H1 (cell line): ENCODE results near the gene SLC39A9. TPM values are rescaled to one million over a fixed set of nuclear protein-coding genes. Genes with fewer than 3 reads are reported as not detected.

Experiments
- CTCF ChIA-PET: fragments of 300-600 bp; sonication (Branson Sonifier 250); formaldehyde crosslinking; loops from one replicate; lab custom pipeline; 2021; ENCODE audit not compliant: partially characterized antibody; lab: Charles Lee
- POLR2A ChIA-PET: fragments of 300-600 bp; sonication (Branson Sonifier 250); formaldehyde crosslinking; loops from one replicate; lab custom pipeline; 2021; ENCODE audit warnings: inconsistent platforms; ENCODE audit not compliant: partially characterized antibody; lab: Charles Lee
- DNase-seq, 2 experiments: peaks; one replicate each; pipeline versions ENCODE4 v3.0.0 to v3.0.0-alpha.2; 2010 to 2022; ENCODE audit warnings: low spot score in 2 of 2, low read depth in 1 of 2, mixed read lengths in 1 of 2
- FAIRE-seq: peaks from 2 replicates; lab custom pipeline; 2011; peaks lifted over from hg19 to GRCh38; lab: Jason Lieb, UNC
- H2AFZ ChIP-seq: 2 replicates; pipeline ENCODE4 v1.8.1; 2012; ENCODE audit warnings: low read length, inconsistent platforms
- H2AK5ac ChIP-seq: 2 replicates; pipeline ENCODE4 v1.6.1; 2013; ENCODE audit warnings: low read depth, low read length
- H2BK120ac ChIP-seq: replicated peaks from 2 replicates; pipeline ENCODE3; 2013; ENCODE audit warnings: low read depth, low read length, inconsistent platforms
- H2BK12ac ChIP-seq: 2 replicates; pipeline ENCODE4 v1.6.1; 2013; ENCODE audit warnings: low read depth, low read length
- H2BK15ac ChIP-seq: 2 replicates; pipeline ENCODE4 v1.6.1; 2013; ENCODE audit warnings: low read length
- H2BK20ac ChIP-seq: 2 replicates; pipeline ENCODE4 v1.6.1; 2013; ENCODE audit warnings: low read length
- H2BK5ac ChIP-seq: 2 replicates; pipeline ENCODE4 v1.6.1; 2013; ENCODE audit warnings: low read depth, low read length
- H3K14ac ChIP-seq: 2 replicates; pipeline ENCODE4 v1.6.1; 2013; ENCODE audit warnings: inconsistent platforms; ENCODE audit not compliant: insufficient read length
- H3K18ac ChIP-seq: 2 replicates; pipeline ENCODE4 v1.6.1; 2013; ENCODE audit warnings: low read length; ENCODE audit errors: extremely low read depth
- H3K23ac ChIP-seq: 2 replicates; pipeline ENCODE4 v1.6.1; 2013; ENCODE audit warnings: inconsistent platforms; ENCODE audit not compliant: insufficient read length
- H3K23me2 ChIP-seq: 2 replicates; pipeline ENCODE4 v1.6.1; 2013; ENCODE audit warnings: low read depth, low read length
- H3K27ac ChIP-seq: 2 replicates; pipeline ENCODE4 v1.6.1; 2011; ENCODE audit warnings: low read depth, low read length, inconsistent platforms
- H3K27me3 ChIP-seq, 4 experiments: replicated peaks in 1 of 4; 1 replicate in 1 of 4; 2 replicates in 3 of 4; pipeline versions ENCODE4 v1.6.1 to v1.8.1; 2011 to 2013; ENCODE audit warnings: low read length in 3 of 4, mild to moderate bottlenecking in 3 of 4, inconsistent platforms in 2 of 4, mixed read lengths in 2 of 4, moderate library complexity in 1 of 4; ENCODE audit not compliant: control insufficient read depth in 3 of 4, insufficient read depth in 3 of 4; ENCODE audit errors: extremely low read depth in 1 of 4
- H3K36me3 ChIP-seq, 4 experiments: 2 replicates each; pipeline versions ENCODE4 v1.6.1 to v1.8.1; 2011 to 2013; ENCODE audit warnings: mild to moderate bottlenecking in 4 of 4, low read length in 3 of 4, moderate library complexity in 2 of 4, control low read depth in 1 of 4, inconsistent platforms in 1 of 4; ENCODE audit not compliant: insufficient read depth in 4 of 4, control insufficient read depth in 2 of 4
- H3K4ac ChIP-seq: replicated peaks from 2 replicates; pipeline ENCODE3; 2013; ENCODE audit warnings: low read length, low read depth, mixed read lengths, inconsistent platforms; ENCODE audit not compliant: insufficient read length
- H3K4me1 ChIP-seq, 4 experiments: replicated peaks in 1 of 4; 1 replicate in 1 of 4; 2 replicates in 3 of 4; pipeline versions ENCODE4 v1.6.1 to v1.8.1; 2011 to 2013; ENCODE audit warnings: low read length in 3 of 4, inconsistent platforms in 2 of 4, mixed read lengths in 1 of 4; ENCODE audit not compliant: insufficient read depth in 4 of 4, control insufficient read depth in 3 of 4
- H3K4me2 ChIP-seq, 2 experiments: 2 replicates each; pipeline versions ENCODE4 v1.6.1 to v1.8.1; 2011 to 2013; ENCODE audit warnings: low read depth in 2 of 2, low read length in 2 of 2, control low read depth in 1 of 2, inconsistent platforms in 1 of 2, mild to moderate bottlenecking in 1 of 2; ENCODE audit not compliant: insufficient read depth in 1 of 2
- H3K4me3 ChIP-seq, 4 experiments: fragments of 200-600, 300-600 bp in 1 of 4; sonication (generic), shearing (Covaris generic), sonication (Bioruptor Twin) in 1 of 4; 2 replicates each; pipeline versions ENCODE4 v1.5.1 to v1.8.1; 2011 to 2016; ENCODE audit warnings: low read length in 4 of 4, low read depth in 3 of 4, control low read depth in 2 of 4, inconsistent platforms in 2 of 4, mild to moderate bottlenecking in 2 of 4, mixed read lengths in 1 of 4, moderate library complexity in 1 of 4; ENCODE audit not compliant: insufficient read depth in 2 of 4; ENCODE audit errors: extremely low read depth in 1 of 4
- H3K56ac ChIP-seq: replicated peaks from 2 replicates; pipeline ENCODE3; 2013; ENCODE audit warnings: low read depth, mild to moderate bottlenecking, mixed read lengths, low read length, inconsistent platforms; ENCODE audit not compliant: insufficient read length
- H3K79me1 ChIP-seq: 2 replicates; pipeline ENCODE4 v1.6.1; 2013; ENCODE audit warnings: low read depth, low read length, control low read depth
- H3K79me2 ChIP-seq, 2 experiments: 2 replicates each; pipeline versions ENCODE4 v1.6.1 to v1.8.1; 2012 to 2013; ENCODE audit warnings: low read length in 2 of 2, mild to moderate bottlenecking in 2 of 2, inconsistent platforms in 1 of 2; ENCODE audit not compliant: insufficient read depth in 2 of 2, control insufficient read depth in 1 of 2
- H3K9ac ChIP-seq, 4 experiments: replicated peaks in 1 of 4; 1 replicate in 1 of 4; 2 replicates in 3 of 4; pipeline versions ENCODE4 v1.6.1 to v1.8.1; 2011 to 2013; ENCODE audit warnings: low read depth in 3 of 4, low read length in 3 of 4, control low read depth in 2 of 4, mild to moderate bottlenecking in 2 of 4, moderate library complexity in 2 of 4, inconsistent platforms in 1 of 4; ENCODE audit errors: extremely low read depth in 1 of 4
- H3K9me3 ChIP-seq, 2 experiments: 2 replicates each; pipeline versions ENCODE4 v1.6.1 to v1.8.1; 2012 to 2013; ENCODE audit warnings: mild to moderate bottlenecking in 2 of 2, moderate library complexity in 2 of 2, control low read depth in 1 of 2, inconsistent platforms in 1 of 2, low read depth in 1 of 2, low read length in 1 of 2, mixed read lengths in 1 of 2; ENCODE audit not compliant: insufficient read depth in 2 of 2
- H4K20me1 ChIP-seq, 2 experiments: replicated peaks in 1 of 2; 2 replicates each; pipeline versions ENCODE3 to v1.8.1; 2011 to 2013; ENCODE audit warnings: inconsistent platforms in 2 of 2, low read length in 2 of 2, mild to moderate bottlenecking in 1 of 2; ENCODE audit not compliant: insufficient read depth in 2 of 2, control insufficient read depth in 1 of 2
- H4K5ac ChIP-seq: 2 replicates; pipeline ENCODE4 v1.6.1; 2013; ENCODE audit warnings: low read length, low read depth, mixed read lengths, inconsistent platforms; ENCODE audit not compliant: insufficient read length
- H4K8ac ChIP-seq: 2 replicates; pipeline ENCODE4 v1.8.0; 2013; ENCODE audit warnings: mild to moderate bottlenecking, moderate library complexity, low read length, inconsistent platforms; ENCODE audit not compliant: insufficient read depth; ENCODE audit errors: extremely low read depth
- H4K91ac ChIP-seq: replicated peaks from 2 replicates; pipeline ENCODE3; 2013; ENCODE audit warnings: low read length, mixed read lengths, inconsistent platforms; ENCODE audit not compliant: insufficient read length
- ASH2L ChIP-seq: fragments of 200-600, 300-600 bp; sonication (generic); IDR thresholded peaks from one replicate; pipeline ENCODE4 v1.7.1; 2017; ENCODE audit warnings: low read length
- CBX5 ChIP-seq: fragments of 300-800, 300-1000 bp; sonication (generic); IDR thresholded peaks from 2 replicates; pipeline ENCODE4 v1.7.1; 2016; ENCODE audit warnings: antibody characterized with exemption, low read length, low read depth
- EGR1 ChIP-seq: IDR thresholded peaks from 2 replicates; pipeline ENCODE4 v1.6.1; 2011; ENCODE audit warnings: low read depth, low read length, borderline replicate concordance
- EP300 ChIP-seq, 2 experiments: IDR thresholded peaks; 1 replicate in 1 of 2; 2 replicates in 1 of 2; pipeline ENCODE4 v1.6.1; 2011 to 2012; ENCODE audit warnings: low read depth in 2 of 2, low read length in 2 of 2, mild to moderate bottlenecking in 2 of 2, borderline replicate concordance in 1 of 2, inconsistent platforms in 1 of 2, moderate library complexity in 1 of 2
- FOSL1 ChIP-seq: IDR thresholded peaks from 2 replicates; pipeline ENCODE4 v1.6.1; 2011; ENCODE audit warnings: mild to moderate bottlenecking, low read depth, low read length, moderate library complexity; ENCODE audit not compliant: insufficient read depth
- HDAC2 ChIP-seq, 2 experiments: fragments of 300-600 bp in 1 of 2; sonication (generic) in 1 of 2; IDR thresholded peaks; 2 replicates each; pipeline ENCODE4 v1.6.1; 2011 to 2012; ENCODE audit warnings: low read depth in 2 of 2, low read length in 2 of 2, mild to moderate bottlenecking in 2 of 2, moderate library complexity in 2 of 2, borderline replicate concordance in 1 of 2, inconsistent platforms in 1 of 2
- KDM1A ChIP-seq: fragments of 200-600, 300-600 bp; sonication (generic); IDR thresholded peaks from 2 replicates; pipeline ENCODE4 v1.7.1; 2016; ENCODE audit warnings: mild to moderate bottlenecking, low read length, borderline replicate concordance
- PHF8 ChIP-seq: fragments of 200-600 bp; sonication (generic); conservative IDR thresholded peaks from 2 replicates; pipeline ENCODE4 v1.7.1; 2012; ENCODE audit warnings: low read depth, mild to moderate bottlenecking, inconsistent platforms, low read length, moderate library complexity
- POLR2AphosphoS5 ChIP-seq: IDR thresholded peaks from 2 replicates; pipeline ENCODE4 v1.6.1; 2011; ENCODE audit warnings: low read depth, low read length
- RNF2 ChIP-seq: fragments of 200-900, 300-1000 bp; sonication (generic); IDR thresholded peaks from 2 replicates; pipeline ENCODE4 v1.7.1; 2016; ENCODE audit warnings: borderline replicate concordance, low read depth, mild to moderate bottlenecking, antibody characterized with exemption, low read length; ENCODE audit not compliant: poor library complexity, severe bottlenecking; ENCODE audit errors: missing control alignments
- SP1 ChIP-seq: IDR thresholded peaks from 2 replicates; pipeline ENCODE4 v1.6.1; 2011; ENCODE audit warnings: low read depth, low read length
- SP4 ChIP-seq: IDR thresholded peaks from 2 replicates; pipeline ENCODE4 v1.6.1; 2012; ENCODE audit warnings: low read length, inconsistent platforms
- SRF ChIP-seq: IDR thresholded peaks from 2 replicates; pipeline ENCODE4 v1.6.1; 2011; ENCODE audit warnings: mild to moderate bottlenecking, low read depth, low read length, moderate library complexity
- TBP ChIP-seq: IDR thresholded peaks from 2 replicates; pipeline ENCODE4 v1.6.1; 2011; ENCODE audit warnings: low read depth, low read length, improper control_type of control experiment
- WGBS, 2 experiments: shearing (Covaris generic) in 1 of 2; methylation state at CpG; one replicate each; pipeline versions ENCODE4 v1.1.6 to v1.1.7; 2013 to 2015; ENCODE audit warnings: low lambda C conversion rate in 2 of 2, mixed read lengths in 2 of 2, inconsistent platforms in 1 of 2, low coverage in 1 of 2, missing lambda C conversion rate in 1 of 2; ENCODE audit not compliant: insufficient replicate concordance in 2 of 2, insufficient coverage in 1 of 2, insufficient read length in 1 of 2; ENCODE audit errors: extremely low coverage in 1 of 2, missing lambda C conversion rate in 1 of 2; 5-methylcytosine and 5-hydroxymethylcytosine counted together
- polyA plus RNA-seq, 7 experiments: library from polyadenylated mRNA; depleted of rRNA in 3 of 7; stranded (reverse) in 5 of 7; unstranded in 2 of 7; fragments of >200 nt in 5 of 7; fragments of 200-250 nt in 2 of 7; gene quantifications; 1 replicate in 5 of 7; 2 replicates in 1 of 7; 4 replicates in 1 of 7; pipeline versions ENCODE4 v1.2.1 to v1.2.3, GENCODE V29; 2011 to 2013; ENCODE audit warnings: missing spikeins in 2 of 7, mixed read lengths in 2 of 7
- total RNA-seq: library from RNA; stranded (reverse); fragmentation: NEBNext Ultra II Directional; extraction: Animal tissue kit (Norgen Biotek cat#: 25700); gene quantifications from 2 replicates; pipeline ENCODE4 v1.2.1, GENCODE V29; 2021

The SLC39A9 gene
- total and polyA plus RNA-seq, 2 of the 8 experiments (the other 6 are each of a cell fraction or from before 2014, with no cell fraction given), result 31.0 to 44.2 TPM

DNA sequence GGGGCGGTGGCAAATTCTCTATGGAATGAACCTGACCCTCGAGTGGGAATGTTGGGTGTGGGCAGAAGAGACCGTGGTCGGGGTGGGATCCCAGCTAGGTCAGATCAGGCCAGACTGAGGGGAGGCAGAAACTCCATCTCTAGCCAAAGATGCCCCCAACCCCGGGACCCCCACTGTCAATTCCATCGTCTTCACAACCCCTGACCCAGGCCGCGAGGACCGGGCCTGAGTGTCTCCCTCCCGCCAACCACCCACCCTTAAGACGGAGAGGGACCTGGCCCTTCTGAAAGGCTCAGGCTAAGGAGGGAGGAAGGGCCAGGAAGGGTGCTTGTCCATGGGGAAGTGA lies 86.8 kb downstream of the SLC39A9 start:
- peak overlapping the region; percentile 78; the same call in 1 of the 2 replicates for H2AFZ ChIP-seq
- TF ChIP-seq FOSL1, result no peak
- no peak for TF ChIP-seq EP300 (IDR thresholded peaks at IDR 0.05; ENCODE audit: borderline replicate concordance in 1 of 2, low read depth in 2 of 2, low read length in 2 of 2)
- no peak for TF ChIP-seq PHF8
- TF ChIP-seq SP1, result no peak
- no peak for TF ChIP-seq SRF
- no peak for TF ChIP-seq CBX5
- no peak for TF ChIP-seq TBP
- TF ChIP-seq EGR1, result no peak
- TF ChIP-seq ASH2L, result no peak
- TF ChIP-seq POLR2AphosphoS5, result no peak
- no peak for TF ChIP-seq HDAC2 (IDR thresholded peaks at IDR 0.05; ENCODE audit: borderline replicate concordance in 1 of 2, low read depth in 2 of 2, low read length in 2 of 2)
- no peak for TF ChIP-seq SP4
- TF ChIP-seq KDM1A, result no peak
- TF ChIP-seq RNF2, result no peak

More for the DNA sequence above, 86.8 kb downstream of the SLC39A9 start:
- FAIRE-seq, result no peak
- no peak overlapping the region for H4K5ac ChIP-seq
- H3K4ac ChIP-seq, result no peak overlapping the region
- no peak overlapping the region for H3K14ac ChIP-seq
- CTCF ChIA-PET, result interaction anchor here (1.2 to 5.0 kb wide), 7 partner anchors 10 to 355 kb away, joined by 3 to 36 read pairs (median 5); partner anchors contain the start of gene CCDC177
- no peaks in the 10 kb centered on the region for H3K79me2 ChIP-seq
- H3K9me3 ChIP-seq, result no peaks in the 10 kb centered on the region
- H3K36me3 ChIP-seq, result no peaks in the 10 kb centered on the region
- peak overlapping the region; percentile 94 to 96 for H3K4me2 ChIP-seq
- no peaks in the 10 kb centered on the region for H3K79me1 ChIP-seq
- no peak overlapping the region for H2BK15ac ChIP-seq
- H2BK12ac ChIP-seq, result no peak overlapping the region
- no peak overlapping the region for H3K27ac ChIP-seq
- no peak overlapping the region for H3K56ac ChIP-seq
- H3K4me1 ChIP-seq, result peaks cover 0 to 5% (median 3%) of the 10 kb centered on the region in 4 experiments; a peak in 1 of 7 replicates
- 68% methylated on average over 10 of the region's 11 CpGs; no CpG with 5 or more reads in 1 of the 2 experiments for WGBS, 2 experiments
- H4K91ac ChIP-seq, result no peak overlapping the region
- H3K9ac ChIP-seq, result no peak overlapping the region
- POLR2A ChIA-PET, result interaction anchor here (1.0 kb wide), 1 partner anchor 8 kb away, joined by 3 read pairs; no protein-coding TSS in a partner anchor
- no peak overlapping the region for H2BK120ac ChIP-seq
- peak overlapping the region in 3 of 4 experiments; percentile 50 to 68 (median 59); a peak in 4 of 8 replicates for H3K4me3 ChIP-seq
- peaks cover 16% of the 10 kb centered on the region for H3K23me2 ChIP-seq
- H3K18ac ChIP-seq, result no peak overlapping the region
- no peak overlapping the region for H2AK5ac ChIP-seq
- peaks cover 30 to 52% (median 45%) of the 10 kb centered on the region in 4 experiments for H3K27me3 ChIP-seq
- H4K8ac ChIP-seq, result no peak overlapping the region
- DNase-seq, result no peak
- H3K23ac ChIP-seq, result no peak overlapping the region
- no peak overlapping the region for H2BK20ac ChIP-seq
- H2BK5ac ChIP-seq, result no peak overlapping the region
- H4K20me1 ChIP-seq, result peaks cover 0 to 1% of the 10 kb centered on the region in 2 experiments
